HG02571 (cell line): Measurements from ENCODE around the gene KCNH5.
A peak's percentile ranks its signal among the peaks of the same experiment; 100 is the strongest.

Source experiments
- ATAC-seq: cut with Tn5 transposase; IDR thresholded peaks from one replicate; pipeline ENCODE4 v1.9.1; 2021; ENCODE audit warnings: mild to moderate bottlenecking, moderate library complexity; ENCODE audit not compliant: unreplicated experiment

Gene KCNH5, protein sequence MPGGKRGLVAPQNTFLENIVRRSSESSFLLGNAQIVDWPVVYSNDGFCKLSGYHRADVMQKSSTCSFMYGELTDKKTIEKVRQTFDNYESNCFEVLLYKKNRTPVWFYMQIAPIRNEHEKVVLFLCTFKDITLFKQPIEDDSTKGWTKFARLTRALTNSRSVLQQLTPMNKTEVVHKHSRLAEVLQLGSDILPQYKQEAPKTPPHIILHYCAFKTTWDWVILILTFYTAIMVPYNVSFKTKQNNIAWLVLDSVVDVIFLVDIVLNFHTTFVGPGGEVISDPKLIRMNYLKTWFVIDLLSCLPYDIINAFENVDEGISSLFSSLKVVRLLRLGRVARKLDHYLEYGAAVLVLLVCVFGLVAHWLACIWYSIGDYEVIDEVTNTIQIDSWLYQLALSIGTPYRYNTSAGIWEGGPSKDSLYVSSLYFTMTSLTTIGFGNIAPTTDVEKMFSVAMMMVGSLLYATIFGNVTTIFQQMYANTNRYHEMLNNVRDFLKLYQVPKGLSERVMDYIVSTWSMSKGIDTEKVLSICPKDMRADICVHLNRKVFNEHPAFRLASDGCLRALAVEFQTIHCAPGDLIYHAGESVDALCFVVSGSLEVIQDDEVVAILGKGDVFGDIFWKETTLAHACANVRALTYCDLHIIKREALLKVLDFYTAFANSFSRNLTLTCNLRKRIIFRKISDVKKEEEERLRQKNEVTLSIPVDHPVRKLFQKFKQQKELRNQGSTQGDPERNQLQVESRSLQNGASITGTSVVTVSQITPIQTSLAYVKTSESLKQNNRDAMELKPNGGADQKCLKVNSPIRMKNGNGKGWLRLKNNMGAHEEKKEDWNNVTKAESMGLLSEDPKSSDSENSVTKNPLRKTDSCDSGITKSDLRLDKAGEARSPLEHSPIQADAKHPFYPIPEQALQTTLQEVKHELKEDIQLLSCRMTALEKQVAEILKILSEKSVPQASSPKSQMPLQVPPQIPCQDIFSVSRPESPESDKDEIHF

DNA sequence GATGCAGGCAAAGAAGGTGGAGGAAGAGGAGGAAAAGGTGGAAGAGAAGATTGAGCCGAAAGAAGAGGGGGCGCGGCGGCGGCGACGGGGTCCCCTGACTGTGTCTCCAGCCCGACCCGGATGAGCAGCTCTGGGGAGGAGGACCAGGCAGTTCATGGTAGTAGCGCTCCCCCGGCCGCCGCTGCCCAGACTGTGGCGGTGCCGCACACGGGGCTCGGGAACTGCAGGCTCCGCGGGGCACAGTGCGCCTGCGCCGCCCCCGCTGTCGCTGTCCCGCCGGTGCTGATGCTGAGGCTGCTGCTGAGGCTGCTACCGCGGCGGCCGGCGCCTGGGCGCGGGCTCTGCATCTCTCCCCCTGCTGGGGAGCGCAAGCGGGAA lies at the start of gene KCNH5:
Gene KCNH5 (minus strand): TSS at position 225 of the 378 bp plus-strand sequence. CDS start 272 bp downstream, outside the sequence.
- ATAC-seq: peak; percentile 50

DNA sequence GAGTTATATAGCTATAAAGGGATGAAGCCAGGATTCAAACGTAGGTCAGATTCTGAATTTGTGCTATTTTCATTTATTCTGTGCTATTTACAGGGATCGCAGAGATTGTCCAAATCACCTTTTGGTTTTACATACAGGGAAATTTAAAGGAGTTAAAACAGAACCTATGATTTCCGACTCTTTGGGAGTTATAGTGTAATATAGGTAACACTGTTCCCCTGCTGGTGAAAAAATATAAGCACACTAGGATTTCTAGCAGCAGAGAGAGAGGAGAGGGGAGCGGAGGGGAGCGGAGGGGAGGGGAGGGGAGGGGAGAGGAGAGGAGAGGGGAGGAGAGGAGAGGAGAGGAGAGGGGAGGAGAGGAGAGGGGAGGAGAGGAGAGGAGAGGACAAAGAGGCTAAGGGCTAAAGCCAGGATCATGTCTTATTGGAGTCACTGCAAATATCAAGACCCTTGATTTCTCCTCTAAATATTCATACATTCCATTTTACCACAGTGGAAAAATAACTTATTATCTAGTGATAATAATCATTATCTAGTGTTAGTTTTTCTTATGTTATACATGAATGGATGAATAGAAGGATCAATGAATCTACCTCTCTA lies 46.2 kb upstream of the KCNH5 start:
- ATAC-seq: no peak

DNA sequence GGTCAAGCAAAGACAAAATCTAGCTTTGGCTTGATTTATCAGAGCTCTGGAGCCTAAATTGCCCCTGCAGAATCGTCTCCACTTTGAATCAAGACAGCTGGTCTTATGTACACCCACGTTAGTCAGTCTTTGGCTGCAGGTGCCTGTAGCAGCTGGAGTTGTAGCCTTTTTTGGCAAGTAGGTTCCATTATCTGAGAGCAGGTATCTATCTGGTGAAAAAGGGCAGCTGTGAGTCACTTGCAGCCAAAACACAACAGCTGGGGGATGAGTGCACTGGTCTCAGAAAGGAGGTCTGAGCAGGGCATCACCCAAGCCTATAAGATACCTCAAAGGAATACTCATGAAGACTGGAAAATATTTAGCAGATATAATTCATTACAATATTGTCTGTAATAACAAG lies 43.6 kb upstream of the KCNH5 start:
- no peak for ATAC-seq

DNA sequence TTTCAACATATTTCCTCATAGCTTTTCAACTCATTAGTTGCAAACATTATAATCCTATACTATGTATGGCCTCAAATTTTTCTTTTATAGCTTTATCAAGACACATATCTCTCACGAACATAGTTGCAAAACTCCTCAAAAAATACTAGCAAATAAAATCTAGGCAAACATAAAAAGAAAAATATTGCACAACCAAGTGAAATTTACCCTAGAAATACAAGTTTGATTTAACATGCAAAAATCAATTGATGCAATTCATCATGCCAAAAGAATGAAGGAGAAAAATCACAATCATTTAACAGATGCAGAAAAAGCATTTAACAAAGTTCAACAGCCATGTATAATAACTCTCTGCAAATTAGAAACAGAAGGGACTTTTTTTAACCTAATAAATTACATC lies 33.3 kb upstream of the KCNH5 start:
- ATAC-seq: no peak

DNA sequence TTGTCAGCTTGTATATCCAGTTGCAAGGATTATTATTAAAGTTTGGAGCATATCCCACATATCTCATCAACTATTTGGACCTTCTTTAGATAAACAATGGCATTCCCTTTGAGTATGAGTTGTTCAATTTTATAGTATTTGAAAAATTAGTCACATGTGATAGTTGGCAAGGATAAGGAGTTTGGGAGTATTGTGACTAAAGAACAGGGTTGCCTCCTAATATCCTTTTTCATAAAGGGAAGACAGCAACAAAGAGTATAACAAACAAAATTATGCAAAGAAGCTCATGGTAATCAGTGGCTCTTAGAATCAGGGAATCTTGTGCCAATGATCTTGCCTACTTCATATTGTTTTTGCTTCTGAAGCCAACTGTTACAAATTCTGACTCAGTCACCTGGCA lies 31.2 kb upstream of the KCNH5 start:
- ATAC-seq: no peak

DNA sequence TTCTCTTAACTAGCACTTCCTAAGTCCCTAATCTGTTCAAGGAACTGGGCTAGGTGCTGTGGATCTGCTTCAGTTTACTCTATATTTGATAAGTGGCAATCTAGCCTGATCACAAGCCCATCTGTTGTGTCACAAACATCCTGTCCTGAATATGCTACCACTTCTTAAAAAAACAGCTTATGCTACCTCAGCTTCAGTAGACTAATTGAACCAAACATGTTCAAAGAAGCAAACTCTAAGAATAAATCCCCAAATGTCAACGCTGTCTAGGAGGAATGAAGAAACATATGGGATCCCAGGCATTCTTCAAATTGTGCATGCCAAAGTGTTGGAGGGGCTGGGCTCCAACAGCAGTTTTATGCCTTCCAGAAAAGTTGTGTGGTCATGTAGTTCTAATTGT lies 10.4 kb upstream of the KCNH5 start:
- no peak for ATAC-seq

DNA sequence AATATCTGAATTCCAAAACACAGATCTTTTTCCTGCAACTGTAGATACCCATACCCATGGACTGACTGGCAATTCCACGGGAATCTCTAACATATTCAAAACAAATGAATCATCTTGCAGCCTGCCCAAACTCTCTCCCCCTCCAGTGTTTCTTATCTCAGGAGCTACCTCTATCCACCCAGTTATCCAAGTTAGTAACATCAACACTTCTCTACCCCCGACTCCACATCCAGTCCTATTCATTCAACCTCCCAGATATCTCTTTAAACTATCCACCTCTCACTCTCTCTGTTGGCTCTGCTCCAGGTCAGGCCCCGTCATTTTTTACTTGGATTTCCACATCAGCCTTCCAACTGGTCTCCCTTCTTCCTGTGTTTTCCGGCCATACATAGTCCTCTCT lies 6.7 kb upstream of the KCNH5 start:
- ATAC-seq: no peak

DNA sequence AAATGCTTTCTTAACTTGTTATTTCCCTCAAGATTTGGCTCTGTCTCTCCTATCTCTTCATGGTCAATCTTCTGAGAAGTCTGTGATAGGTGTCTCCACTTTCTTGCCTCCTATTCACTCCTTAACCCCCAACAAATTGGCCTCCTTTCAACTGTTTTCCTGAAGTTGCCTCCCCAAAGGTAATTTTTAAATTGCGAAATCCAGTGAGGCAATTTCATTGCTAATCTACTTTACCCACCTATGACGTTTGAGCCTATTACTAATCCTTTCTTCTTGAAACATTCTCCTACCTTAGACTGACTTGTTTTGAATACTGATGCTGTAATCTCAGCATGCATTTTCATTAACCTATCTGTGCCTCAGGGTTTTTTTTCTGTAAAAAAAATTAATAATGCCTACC lies 6.0 kb upstream of the KCNH5 start:
- ATAC-seq: no peak

DNA sequence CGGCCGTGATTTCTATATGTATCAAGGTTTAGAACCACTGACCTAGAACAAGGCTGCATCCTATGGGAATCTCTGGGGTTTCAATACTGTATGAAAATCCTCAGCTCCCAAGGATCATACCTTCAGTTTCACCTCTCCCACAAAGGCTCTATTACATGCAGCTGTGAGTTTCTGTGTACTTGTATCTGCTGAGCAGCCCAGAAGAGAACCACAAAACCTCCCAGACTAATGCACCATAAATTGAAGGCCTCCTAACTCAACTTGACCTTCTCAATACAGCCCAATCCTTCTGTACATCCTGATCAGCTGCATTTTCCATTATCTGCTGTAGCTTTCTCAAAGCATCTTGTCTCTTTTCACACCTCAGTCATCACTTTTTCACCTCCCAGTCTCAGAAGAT lies 5.4 kb upstream of the KCNH5 start:
- ATAC-seq: no peak

DNA sequence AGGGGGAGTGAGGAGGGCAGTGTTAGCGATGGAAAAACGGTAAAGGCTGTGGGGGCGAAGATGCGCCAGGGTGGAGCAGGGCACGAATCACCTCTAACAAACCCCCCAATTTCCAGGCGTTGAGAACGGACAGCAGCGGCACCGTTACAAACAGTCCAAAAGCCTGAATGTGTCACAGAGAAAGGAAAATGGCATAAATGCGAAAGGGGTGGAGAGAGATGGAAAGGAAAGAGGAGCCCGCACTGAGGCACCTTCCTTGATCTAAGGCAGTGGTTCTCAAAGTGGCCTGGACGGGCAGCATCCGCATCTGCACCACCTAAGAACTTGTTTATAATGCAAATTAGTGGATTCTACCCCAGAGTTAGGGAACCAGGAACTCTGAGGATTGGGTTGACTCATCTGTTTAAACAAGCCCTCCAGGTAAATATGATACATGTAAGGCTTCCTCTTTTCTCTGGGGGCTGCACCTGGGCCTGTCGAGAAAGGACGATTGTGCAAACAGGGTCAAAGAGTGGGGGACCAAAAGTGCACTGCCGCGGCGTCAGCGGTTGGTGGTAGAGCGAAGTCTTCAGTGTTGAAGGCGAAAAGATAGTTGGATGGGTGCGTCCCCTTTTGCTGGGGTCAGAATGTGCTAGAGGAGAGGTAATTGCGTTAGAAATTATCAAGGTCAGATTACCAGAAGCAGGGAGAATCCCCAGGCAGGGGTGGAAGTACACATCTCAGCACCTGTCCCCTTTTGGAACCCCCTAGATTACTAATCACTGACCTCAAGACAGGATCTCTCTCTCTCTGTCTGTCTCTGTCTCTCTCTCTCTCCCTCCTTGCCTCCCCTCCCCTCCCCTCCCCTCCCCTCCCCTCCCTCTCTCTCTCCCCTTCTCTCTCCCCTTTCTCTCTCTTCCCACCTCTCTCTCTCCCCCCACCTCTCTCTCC lies 1.3 kb upstream of the KCNH5 start:
- ATAC-seq: no peak

DNA sequence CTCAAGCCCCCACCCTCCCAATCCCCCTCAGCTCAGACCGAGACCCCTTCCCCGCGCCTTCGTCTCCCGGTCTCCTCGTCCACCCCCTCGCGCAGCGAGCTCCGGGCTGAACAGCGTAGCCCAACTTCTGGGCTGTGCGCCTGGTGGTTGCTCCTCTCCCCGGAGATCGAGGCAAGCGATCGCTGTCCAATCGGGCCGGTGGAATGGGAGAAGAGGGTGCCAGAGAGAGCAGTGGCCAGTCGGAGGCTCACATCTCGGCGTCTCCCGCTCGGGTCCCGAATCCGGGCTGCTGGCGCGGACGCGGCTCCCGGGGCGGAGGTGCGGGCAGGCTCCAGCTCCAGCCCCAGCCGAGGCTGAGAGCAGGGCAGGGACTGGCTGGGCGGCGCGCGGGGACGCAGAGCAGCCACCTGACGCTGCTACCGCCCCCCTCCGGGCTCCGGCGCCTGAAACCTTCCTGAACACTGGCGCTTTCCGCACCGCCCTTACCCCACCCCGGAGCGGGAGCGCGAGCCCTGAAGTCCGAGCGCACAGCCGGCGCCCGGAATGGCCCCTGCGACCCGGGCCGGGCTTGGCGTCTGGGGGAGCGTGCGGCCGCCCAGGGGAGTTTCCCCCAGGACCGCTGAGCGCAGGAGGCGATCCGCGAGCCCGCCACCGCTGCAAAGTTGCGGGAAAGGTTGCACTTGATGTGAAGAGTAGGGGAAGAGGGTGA lies 508 bp upstream of the KCNH5 start:
- no peak for ATAC-seq

DNA sequence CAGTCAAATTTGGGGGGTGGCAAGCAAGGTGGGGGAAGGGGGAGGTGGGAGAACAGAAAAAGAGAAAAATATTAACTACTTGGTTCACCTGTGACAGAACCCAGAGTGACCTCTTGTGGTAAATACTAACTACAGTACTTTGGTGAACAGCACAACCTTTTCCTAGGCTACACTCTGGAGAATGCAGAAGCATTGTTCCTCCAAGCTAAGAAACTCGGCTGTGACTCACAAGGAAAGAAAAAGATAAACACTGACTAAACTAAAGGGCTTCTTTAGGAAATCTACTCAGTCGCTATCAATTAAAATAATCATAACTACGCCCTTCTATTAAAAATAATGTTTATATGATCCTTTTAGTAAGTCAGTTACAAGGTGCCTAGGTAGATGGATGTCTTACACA lies 5.4 kb downstream of the KCNH5 start:
- no peak for ATAC-seq

DNA sequence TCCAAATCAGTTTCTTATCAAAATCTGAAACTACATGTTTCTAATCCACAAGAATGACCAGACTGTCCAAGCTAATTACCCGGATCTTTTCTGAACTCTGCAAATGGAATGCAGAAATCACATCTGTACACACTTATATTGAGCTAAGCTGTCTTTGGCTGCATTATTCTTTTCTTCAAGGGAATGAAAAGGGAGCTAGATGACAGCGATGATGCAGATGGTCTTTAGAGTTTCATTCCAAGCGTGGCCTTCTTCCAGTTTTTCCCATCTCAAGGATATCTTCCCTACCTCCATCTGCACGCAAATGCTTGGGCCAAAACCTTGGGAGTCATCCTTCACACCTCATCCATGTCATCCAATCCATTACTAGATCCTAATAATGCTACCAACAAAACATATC lies 12.6 kb downstream of the KCNH5 start:
- ATAC-seq: no peak

DNA sequence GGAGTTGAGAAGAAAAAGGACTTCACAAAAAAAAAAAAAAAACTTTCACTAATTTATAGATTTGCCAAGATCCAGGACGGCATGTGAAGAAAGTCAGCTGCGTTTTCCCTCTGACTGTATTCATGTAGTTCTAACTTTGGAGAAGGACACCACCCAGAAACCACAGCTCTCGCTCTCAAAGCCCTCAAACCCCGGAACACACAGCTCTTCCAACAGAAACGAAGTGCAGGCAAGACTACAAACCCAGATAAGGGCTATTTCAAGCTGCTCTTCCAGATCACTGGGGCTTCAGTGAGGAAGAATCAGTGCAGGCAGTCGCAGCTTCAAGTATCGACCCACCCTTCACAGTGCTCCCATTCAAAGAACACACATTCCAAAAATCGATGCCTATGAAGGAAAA lies 13.2 kb downstream of the KCNH5 start:
- no peak for ATAC-seq

DNA sequence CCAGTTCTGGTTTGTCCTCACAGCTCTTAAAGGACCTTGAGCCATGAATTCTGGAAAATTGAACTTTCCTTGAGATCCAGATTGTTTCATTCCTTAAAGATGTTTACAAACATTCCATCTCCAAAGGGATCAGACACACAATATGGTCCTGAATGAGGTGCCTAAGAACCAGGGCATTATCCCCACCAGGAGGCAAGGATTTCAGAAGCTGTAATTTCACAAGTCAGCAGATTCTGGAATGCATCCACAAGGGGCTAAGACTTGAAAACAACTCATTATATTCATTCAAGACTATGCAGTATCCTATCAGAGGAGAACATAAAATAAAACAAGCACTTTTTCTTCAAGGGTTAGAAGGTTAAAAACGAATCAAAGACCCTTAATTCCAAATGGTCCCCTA lies 15.1 kb downstream of the KCNH5 start:
- no peak for ATAC-seq

DNA sequence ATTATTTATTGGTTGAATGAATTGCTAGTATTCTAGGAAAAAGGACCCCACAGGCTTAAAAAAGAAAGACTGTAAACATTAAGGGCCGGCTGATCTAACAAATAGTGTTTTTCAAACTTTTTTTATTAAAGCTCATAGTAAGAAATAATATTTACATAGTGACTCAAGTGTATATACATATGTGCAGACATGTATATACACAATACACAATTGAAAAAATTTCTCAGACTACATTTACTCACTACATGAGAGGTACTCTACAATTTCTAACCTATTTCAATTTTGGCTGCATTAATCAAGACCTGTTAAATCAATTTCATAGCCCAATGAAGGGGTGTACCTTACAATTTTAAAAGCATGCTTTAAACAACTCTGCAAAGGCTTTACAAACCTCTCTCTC lies 17.5 kb downstream of the KCNH5 start:
- no peak for ATAC-seq

DNA sequence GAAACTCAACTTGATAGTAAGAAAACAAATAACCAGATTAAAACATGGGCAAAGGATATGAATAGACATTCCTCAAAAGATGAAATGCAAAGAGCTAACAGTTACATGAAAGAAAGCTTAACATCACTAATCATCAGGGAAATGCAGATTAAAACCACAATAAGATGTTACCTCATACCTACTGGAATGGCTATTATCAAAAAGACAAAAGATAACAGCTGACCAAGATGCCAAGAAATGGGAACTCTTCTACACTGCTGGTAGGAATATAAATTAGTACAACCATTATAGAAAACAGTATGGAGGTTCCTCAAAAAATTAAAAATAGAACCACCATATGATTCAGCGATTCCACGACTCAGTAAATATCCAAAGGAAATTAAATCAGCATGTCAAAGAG lies 18.8 kb downstream of the KCNH5 start:
- ATAC-seq: no peak

DNA sequence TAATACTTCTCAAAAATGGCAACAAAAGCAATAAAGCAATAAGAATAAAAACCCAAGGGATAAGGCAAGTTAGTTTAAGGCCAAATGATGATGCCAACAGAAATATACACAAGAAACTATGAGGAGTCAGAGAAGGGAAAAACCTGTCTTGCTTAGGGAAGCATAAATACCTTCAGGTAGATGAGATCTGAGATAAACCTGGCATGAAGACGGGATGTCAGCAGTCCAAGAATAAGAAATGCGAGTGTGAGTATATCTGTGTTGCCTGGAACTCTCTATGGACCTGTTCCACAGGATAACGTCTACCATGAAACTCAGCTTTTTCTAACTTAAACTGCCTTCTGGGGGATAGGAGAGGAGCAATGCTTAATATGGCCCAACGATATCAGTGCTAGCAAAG lies 30.6 kb downstream of the KCNH5 start:
- no peak for ATAC-seq

DNA sequence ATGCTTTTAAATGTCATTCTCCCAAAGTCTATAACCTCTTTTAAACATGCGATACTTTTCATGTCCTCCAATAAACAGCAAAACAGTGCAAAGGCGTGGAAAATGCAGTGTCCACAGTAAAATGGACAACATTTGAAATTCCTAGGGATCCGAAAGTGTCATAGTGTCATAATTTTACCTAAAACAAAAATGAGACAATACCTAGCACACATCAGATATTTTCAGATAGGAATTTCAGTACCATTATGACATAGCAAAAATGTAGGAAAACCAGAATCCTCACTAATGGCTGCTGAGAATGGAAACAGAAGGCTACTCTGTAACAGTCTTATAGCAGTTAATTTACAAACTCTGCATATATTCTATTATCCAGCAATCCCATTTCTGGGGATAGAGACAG lies 33.1 kb downstream of the KCNH5 start:
- no peak for ATAC-seq

DNA sequence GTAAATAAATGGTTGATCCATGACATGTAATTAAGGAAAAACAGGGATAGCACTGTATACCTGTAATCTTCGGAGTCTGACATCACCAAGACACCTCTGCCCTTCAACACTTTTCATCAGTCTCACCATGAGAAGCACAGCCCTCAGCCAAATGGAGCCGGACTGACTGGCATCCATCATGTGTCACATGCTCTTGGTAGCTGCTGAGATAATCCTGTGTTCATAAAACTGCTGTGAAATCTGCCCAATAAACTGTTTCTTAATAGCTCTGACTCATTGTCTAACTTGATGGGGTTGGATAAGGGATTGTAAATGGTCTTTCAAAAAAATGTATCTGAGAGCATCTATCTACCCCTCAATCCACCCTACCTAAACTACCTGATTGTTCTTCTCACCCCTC lies 33.6 kb downstream of the KCNH5 start:
- ATAC-seq: no peak
